NCI-H2227 (cell line): Measurements from ENCODE around the gene COMMD1.
"Not testable (repeated sequence)": the region's sequence is repeated elsewhere in the genome, so short reads cannot be mapped to it uniquely, and the experiment has no call there.

Experiments used
- DNase-seq: peaks from one replicate; lab custom pipeline; 2025; ENCODE audit not compliant: unreplicated experiment; lab: John Stamatoyannopoulos, UW

The COMMD1 gene

DNA sequence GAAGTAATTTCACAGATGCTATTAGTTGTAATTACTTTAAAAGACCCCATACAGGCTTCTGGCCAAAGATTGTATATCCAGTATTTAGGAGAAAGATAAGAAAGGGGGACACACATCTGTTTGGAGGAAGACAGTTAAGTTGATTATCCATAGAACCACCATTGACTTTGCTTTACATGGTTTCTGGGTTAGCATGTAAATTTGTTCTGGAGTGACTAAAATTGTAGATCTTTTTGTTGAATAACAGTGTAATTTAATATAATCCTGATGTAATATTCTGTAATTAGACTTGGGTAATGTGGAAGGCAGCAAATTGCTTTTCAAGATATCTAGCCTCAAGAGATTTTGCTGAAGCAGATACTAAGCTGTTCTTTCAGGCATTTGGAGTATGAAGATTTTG, 17.2 kb downstream of the COMMD1 start:
- no peak for DNase-seq

DNA sequence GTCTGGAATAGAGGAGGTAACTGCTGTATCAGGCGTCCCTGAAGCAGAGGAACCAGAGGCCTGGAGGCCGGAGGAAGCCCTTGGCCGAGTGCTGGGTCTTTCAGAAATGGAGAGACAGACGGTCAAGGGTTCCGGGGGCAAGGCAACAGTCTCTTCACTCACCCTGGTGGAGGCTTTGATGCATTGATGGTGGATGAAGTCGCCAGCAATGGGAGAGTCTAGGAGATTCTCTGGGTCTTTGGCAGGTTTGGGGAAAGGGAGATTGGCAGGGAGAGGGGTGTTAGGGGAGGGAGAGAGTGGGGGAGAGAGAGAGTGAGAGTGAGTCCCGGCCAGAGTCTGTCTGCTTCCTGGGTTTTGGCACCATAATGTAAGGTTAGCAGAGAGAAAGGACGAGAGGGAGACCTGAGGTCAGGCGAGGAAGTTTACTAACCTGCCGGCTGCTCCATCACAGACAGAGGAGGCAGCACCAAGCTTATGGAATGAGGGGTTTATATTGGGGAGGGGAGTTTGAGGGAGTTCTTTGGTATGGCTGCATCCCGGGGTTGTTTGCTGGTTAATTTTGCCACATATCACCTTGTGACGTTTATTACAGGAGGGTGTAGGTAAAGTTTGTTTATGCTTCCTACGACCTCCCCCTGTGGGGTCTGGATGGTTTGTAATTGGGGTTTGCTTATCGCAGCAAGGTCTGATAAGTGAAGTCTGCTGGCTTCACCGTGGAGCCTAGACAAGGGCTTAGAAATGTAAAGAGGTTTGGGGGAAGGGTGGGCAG, 19.6 kb downstream of the COMMD1 start:
- no peak for DNase-seq

DNA sequence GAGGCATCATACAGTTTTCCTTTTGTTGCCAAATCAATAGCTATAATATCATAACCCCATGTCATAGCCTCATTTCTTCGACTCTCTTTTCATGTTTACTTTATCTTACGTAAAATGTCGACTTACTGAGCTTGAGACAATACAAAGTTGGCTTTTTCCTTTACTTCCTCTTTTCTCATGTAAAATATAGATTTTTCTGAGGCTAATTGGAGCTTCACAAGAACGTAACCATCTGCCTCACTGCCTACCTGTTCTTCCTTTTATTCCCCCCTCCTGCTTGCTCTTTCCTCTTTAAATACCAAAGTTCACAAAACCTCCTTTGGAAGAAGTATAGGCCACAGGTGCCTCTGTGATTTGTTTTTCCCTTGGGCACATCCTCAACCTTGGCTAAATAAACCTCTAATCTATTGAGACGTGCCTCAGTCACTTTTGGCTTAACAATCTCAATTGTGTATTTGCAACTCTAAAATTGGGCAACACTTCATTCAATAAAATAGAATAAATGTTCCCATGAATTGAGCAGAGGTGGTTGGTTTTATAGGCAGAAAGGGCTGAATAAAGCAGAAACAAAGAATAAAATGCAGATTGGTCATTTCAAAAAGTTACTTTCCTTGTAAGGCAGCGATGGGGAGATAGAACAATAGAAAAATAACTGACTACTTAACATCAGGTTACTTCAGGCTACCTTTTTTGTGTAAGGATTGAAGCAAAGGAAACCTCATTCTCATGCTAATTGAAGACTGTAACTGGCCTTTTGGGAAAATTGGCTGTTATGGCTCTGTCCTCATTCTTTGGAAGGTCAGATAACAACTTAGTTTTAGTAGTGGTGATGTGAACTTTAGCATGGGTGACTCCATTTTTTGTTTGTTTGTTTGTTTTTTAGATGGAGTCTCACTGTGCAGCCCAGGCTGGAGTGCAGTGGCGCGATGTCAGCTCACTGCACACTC, 21.3 kb downstream of the COMMD1 start:
- DNase-seq = no peak

DNA sequence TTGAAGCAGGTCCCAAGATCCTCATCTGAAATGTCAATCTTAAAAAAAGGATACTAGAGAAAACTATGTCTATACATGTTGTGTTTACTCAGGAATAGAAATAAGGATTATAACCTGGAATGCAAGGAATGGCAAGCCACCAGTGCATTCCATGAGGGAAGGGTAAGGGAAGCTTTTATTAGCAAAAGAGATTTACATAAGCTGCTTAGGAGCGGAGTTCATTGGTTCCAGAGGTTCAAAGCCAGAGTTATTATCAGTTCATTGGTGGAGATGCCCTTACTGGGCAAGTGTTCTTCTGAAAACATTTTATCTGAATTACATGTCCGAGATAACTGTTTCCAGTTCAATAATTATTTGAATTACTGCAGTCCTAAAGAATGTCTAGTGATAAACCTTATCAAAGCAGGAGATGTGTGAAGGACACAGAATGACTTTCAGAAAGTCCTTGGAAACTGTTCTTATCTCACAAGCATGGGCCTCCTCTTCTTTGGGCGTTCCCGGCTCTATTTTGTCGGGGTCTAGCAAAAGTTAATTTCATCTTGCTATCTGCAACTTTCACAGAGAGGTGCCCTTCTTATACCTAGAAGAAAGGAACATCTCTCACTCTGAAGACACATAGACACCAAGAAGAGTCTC, 23.5 kb downstream of the COMMD1 start:
- no peak for DNase-seq

DNA sequence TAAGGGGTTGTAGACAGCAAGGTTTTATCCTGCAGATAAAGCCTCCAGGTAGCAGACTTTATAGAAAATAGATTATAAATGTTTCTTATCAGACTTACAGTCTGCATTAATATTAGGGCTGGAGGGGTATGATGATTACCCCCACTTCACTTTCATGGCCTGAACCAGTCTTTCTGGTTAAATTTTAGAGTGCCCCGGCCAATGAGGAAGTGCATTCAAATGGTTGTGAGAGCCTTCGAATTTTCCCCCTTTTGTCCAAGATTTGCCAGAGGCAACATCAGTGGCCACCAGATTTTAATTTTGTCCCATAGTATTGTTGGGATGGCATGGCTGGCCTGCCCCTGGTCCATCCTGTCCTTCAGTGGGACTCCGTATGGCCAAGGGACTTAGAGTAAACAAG, 31.6 kb downstream of the COMMD1 start:
- no peak for DNase-seq

DNA sequence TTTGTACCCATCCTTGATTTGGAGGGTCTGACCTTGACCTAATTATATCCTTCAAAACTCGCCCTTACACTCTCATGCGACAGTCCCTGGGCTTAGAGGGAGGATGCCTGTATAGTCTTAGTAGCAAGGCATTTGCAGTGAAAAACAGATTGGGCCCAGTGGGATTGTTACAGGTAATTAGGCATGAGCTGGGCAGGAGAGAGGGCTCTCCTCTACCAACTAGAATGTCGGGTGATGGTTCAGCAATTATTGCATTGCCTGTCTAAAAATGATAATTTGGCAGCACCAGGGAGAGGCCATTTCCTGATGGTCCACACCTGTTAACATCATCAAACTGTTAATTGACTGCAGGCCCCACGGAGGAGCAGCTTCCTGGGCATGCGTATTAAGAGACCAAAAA, 32.4 kb downstream of the COMMD1 start:
- DNase-seq = peak; percentile 32

DNA sequence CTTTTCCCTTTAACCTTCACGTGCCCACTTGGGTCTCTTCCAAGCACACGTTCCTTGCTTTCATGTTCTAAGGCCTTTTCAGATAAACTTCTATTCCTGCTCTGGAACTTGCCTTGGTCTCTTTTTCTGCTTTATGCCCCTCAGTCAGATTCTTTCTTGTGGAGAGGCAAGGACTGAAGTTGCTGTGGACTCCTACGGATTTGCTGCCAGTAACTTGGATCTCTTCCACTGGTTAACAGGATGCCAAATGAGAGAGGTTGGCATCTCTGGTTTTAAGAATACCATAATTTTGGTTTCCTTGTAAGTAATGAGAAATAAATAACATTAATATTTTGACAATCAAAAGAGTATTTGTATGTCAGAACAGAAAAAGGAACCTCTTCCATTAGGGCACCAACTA, 33.0 kb downstream of the COMMD1 start:
- DNase-seq = no peak

DNA sequence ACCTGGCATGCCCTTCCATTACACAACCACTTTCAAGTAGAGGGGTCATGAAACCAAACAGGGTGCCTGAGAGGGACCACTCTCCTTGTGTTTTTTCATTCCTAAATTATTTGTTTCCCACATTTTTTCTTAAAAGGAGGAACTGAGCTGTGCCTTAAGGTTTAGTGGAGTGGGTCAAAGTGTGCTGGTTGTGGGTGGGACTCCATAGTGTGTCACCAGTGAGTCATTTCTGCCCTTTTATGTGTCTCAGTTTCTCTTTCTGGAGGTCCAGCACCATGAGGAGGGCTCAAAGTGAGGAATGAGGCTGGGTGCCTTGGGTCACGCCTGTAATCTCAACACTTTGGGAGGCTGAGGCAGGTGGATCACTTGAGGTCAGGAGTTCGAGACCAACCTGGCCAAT, 37.8 kb downstream of the COMMD1 start:
- no peak for DNase-seq

DNA sequence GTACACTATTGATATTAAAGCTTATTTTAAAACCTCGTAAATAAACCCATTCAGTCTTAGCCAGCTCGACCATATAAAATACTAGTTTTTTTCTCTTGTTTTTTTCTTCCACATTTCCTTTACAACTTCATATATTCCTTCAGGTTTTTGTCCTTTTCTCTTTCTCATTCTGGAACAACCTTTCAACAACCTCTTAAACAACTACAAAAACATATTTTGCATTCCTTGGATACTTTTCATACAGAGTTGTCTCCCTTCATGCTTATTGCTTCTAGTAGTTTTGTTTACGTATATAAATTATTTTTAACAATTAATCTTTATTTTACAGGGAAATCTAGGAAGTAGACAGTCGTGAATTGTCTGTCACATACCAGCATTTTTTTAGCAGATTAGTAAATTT, 41.2 kb downstream of the COMMD1 start:
- no peak for DNase-seq

DNA sequence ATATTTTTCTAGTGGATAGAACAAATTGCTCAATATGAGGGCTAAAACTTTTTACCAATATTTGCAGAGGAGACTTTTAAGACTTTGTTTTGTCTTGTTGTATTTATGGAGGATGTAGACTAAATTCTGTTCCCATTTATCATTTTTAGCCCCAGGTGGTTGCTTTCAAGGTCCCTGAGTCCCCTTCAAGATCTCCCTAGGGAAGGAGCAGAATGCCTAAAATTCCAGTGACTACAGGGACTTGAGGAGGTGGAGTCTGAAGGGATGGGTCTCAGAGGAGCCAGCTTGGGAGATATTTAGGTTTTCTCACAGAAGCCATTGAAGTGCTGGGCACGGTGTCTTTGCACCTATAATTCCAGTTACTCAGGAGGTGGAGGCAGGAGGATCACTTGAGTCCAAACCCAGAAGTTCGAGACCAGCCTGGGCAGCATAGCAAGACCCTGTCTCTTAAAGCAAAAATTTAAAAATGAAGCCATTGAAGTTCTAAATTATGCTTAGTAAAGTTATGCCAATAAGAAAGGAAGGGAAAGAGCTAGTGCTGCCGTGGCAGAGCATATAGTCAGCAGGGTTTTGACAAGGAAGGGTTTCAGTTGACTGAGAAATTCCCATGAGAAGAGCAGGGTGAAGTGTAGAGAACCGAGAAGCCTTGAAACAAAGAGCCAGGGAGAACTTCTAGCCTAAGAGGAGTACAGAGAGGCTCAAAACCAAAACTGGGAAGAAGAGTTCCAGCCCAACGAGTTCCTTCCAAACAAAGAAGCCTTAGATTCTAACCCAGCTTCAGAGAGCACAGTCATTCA, 43.4 kb downstream of the COMMD1 start:
- no peak for DNase-seq

DNA sequence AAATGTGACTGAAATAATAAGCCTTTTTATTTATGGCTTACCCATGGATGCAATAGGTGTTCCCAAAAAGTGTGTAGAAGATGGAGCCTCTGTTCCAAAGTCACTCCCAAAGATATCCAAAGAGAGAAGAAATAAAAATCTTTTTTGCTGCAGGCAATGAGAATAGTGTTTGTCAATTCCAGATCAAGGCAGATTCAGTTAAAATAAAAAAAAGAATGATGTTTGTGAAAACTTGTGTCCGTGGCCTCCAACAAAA, 43.9 kb downstream of the COMMD1 start:
- no peak for DNase-seq

DNA sequence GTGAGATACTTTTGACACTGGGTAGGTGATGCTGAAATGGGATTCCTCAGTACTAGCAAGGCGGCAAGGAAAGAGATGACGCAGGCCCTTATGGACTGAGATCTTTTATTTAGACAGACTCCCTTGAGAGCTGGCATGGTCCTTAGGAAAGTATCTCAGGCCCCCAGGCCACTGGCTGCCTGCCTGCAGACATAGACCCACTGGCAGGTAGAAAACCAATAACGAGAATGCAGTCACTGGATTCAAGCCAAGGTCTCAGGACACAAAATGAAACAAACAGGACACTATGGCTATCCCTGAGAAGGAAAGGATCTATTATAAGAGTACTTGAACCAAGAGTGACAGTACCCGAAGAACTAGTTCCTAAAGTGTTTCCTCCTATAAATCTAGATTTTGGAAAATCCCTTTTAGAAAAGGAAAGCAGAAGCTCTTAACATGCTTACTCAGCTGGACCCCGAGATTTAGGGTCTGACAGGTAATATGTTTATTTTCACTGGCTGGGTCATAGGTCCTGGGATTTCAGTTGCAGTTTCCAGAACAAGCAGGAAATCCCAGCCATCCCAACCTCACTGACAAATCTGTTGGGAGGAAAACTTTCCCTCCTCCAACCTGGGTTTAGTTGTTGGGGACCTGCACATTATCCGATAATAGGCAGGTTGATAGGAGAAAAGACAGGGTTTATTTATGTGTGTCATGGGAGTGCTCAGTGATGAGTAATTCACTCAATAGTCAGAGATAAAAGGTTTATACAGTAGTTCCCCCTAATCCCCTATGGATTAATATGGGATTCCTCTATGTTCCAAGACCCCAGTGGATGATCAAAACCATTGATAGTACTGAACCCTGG, 44.5 kb downstream of the COMMD1 start:
- no peak for DNase-seq

DNA sequence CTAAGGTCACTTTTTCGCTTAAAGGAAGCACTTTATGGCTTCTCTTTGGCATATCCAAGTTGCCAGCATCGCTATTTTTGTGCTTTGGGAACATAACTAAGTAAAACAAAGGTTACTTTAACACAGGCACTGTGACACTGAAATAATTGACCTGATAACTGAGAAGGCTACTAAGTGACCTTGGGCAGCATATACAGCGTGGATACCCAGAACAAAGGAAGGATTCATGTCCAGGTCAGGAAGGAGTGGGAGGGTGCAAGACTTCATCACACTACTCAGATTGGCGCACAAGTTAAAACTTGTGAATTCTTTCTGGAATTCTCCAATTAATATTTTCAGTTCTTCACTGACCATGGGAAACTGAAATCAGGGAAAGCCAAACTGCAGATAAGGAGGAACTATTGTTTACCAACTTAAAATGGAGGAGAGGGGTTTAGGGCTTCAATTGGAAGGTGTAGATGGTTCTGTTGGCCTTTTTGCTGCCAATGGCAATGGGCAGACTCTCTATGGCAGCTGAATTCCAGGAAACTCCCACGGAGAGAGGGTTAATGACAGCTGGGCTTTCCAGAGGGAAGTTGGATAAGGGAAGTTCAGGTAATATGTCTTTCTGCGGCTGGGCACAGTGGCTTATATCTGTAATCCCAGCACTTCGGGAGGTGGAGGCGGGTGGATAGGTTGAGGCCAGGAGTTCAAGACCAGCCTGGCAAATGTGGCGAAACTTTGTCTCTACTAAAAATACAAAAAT, 45.3 kb downstream of the COMMD1 start:
- no peak for DNase-seq

DNA sequence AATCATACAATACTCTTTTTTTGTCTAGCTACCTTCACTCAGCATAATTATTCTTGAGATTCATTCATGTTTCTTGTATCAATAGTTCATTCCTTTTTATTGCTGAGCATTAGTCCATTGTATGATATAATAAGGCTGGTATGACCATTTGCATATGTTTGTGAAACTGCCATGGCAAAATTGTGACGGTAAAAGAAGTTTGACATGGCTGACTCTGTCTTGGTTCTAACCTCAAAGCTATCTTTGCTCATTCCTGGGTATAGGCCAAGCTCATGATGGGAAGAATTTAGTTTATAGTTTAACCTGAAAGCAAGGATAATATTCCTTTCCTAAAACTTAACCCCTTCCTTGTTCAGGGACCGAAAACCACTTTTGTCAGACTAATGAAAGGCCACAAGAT, 46.4 kb downstream of the COMMD1 start:
- DNase-seq = no peak

DNA sequence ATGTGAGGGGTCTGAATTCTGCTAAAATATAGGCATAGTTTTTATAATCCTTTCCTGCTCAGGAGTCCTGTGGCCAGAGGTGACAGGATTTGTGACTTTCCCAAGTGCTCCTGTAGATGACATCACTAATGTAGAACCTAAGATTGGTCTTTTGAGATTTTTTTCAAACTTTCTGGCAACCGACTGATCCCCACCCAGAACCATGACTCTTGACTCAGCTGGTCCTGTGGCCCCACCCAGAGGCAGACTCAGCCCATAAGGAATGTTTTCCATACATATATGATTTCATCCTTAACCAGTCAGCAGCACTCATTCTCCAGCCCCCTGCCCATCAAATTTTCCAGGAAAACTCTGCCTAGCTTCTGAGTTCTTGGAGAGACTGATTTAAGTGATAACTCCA, 46.8 kb downstream of the COMMD1 start:
- DNase-seq = no peak

DNA sequence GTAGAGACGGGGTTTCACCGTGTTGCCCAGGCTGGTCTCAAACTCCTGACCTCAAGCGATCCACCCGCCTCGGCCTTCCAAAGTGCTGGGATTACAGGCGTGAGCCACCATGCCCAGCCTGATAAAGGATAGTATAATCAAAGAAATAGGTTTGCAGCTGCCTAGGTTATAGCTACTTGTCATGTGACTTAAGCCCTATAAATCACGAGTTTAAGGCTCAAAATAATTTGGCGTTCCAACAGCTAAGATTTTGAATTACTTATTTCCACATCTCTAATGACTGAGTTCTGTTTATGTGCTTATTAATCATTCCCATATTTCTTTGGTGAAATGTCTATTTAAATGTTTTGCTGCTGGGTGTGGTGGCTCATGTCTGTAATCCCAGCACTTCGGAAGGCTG, 49.4 kb downstream of the COMMD1 start:
- not testable (repeated sequence) for DNase-seq

DNA sequence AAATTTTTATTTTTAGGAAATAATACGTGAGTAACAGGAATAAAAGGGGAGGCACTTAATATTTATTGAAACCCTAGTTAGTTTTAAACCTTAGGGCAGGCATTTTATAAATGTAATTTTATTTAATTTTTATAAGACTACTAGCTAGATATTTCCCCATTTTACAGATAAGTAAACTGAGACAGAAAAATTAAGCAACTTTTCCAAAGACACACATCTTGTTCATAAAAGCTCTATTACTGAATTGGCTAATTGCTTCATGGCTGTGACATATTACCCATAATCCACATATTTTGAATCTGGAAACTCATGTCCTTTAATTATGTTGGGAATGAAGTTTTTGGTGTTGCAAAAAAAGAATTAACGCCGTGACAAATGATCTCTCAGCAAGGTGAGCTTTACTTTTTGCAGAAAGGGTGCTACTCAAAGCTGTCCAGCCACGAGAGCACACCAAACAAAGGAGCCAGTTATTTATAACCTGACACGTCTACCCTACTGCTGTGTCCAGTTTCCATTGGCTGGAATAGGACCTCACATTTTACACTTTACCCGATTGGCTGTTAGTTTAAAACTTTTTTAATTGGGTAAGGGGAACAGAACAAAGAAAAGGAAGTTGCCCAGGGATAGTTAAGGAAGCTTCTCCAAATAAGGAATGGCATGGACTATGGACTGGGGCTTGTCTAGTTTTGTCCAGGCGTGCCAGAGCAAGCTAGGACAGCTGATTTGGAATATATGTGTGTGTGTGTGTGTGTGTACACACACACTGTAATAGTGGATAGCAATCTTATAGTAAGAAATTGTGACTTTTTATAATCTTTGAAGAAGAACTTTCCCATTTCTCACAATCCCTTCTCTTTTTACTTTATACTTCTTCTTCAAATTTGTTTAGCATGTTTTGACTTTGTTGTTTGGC, 54.2 kb downstream of the COMMD1 start:
- no peak for DNase-seq

DNA sequence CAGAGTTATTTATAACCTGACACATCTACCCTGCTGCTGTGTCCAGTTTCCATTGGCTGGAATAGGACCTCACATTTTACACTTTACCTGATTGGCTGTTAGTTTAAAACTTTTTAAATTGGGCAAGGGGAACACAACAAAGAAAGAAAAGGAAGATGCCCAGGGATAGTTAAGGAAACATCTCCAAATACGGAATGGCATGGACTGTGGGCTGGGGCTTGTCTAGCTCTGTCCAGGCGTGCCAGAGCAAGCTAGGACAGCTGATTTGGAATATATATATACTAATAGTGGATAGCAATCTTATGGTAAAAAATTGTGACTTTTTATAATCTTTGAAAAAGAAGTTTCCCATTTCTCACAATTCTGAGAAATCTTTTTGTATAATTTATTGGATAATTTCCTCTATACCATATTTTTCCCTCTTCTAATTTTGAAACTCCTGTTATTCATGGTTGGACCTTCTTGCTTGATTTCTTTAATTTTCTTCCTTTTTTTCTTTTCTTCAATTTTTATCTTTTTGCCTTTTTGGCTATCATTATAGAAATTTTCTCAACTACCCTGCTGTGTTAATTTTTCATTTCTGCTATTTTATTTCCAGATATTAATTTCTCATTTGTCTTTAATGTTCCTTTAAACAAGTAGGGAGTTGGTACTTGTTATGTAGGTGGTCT, 55.9 kb downstream of the COMMD1 start:
- no peak for DNase-seq
